ENCODE results near the gene ZDHHC7. TPM values are rescaled to one million over a fixed set of nuclear protein-coding genes. Genes with fewer than 3 reads are reported as not detected.

The ZDHHC7 gene
- total and polyA plus RNA-seq, 4 donors, result 2.5 to 14.9 (median 12.1) TPM

GRCh38 chr16:85029408-85029784 is 18.1 kb upstream of the ZDHHC7 start:
- Histone ChIP-seq H3K27me3 (ENCODE audit: control insufficient read depth in 4 of 4, insufficient read depth in 4 of 4, low read length in 3 of 4) (no peaks in the 10 kb centered on the region), H3K9me3 (ENCODE audit: control insufficient read depth in 4 of 4, low read length in 3 of 4) (no peaks in the 10 kb centered on the region), H3K4me3 (ENCODE audit: low read depth in 1 of 3, low read length in 3 of 3) (no peak overlapping the region), H3K36me3 (ENCODE audit: control insufficient read depth in 4 of 4, insufficient read depth in 3 of 4, low read depth in 1 of 4, low read length in 3 of 4) (no peaks in the 10 kb centered on the region), H3K27ac (ENCODE audit: low read depth in 1 of 2, low read length in 2 of 2) (no peak overlapping the region), H3K9ac (ENCODE audit: low read depth in 1 of 2, low read length in 2 of 2) (no peak overlapping the region), H3K4me1 (ENCODE audit: control insufficient read depth in 4 of 4, insufficient read depth in 4 of 4, low read length in 3 of 4) (peaks cover 0 to 15% (median 9%) of the 10 kb centered on the region in 4 donors)
- 62% methylated on average over 4 of the region's 4 CpGs for WGBS
- TF ChIP-seq MAX (IDR thresholded peaks at IDR 0.05), result no peak
- TF ChIP-seq FOXA1 (IDR thresholded peaks at IDR 0.05), result no peak
- no peak for TF ChIP-seq RXRA (IDR thresholded peaks at IDR 0.05)
- no peak for TF ChIP-seq EGR1 (IDR thresholded peaks at IDR 0.05; ENCODE audit: low read depth in 2 of 2)
- no peak for TF ChIP-seq HNF4A (conservative IDR thresholded peaks at IDR 0.05)
- no peak for TF ChIP-seq REST (IDR thresholded peaks at IDR 0.05)
- TF ChIP-seq, protein P1, sequence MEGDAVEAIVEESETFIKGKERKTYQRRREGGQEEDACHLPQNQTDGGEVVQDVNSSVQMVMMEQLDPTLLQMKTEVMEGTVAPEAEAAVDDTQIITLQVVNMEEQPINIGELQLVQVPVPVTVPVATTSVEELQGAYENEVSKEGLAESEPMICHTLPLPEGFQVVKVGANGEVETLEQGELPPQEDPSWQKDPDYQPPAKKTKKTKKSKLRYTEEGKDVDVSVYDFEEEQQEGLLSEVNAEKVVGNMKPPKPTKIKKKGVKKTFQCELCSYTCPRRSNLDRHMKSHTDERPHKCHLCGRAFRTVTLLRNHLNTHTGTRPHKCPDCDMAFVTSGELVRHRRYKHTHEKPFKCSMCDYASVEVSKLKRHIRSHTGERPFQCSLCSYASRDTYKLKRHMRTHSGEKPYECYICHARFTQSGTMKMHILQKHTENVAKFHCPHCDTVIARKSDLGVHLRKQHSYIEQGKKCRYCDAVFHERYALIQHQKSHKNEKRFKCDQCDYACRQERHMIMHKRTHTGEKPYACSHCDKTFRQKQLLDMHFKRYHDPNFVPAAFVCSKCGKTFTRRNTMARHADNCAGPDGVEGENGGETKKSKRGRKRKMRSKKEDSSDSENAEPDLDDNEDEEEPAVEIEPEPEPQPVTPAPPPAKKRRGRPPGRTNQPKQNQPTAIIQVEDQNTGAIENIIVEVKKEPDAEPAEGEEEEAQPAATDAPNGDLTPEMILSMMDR (IDR thresholded peaks at IDR 0.05; ENCODE audit: low read depth, low read length, missing input control), result no peak
- TF ChIP-seq JUND (IDR thresholded peaks at IDR 0.05), result no peak
- no peak for TF ChIP-seq NR2F2 (IDR thresholded peaks at IDR 0.05)
- TF ChIP-seq ATF3 (IDR thresholded peaks at IDR 0.05), result no peak
- TF ChIP-seq FOXA2 (IDR thresholded peaks at IDR 0.05), result no peak
- TF ChIP-seq HNF4G (IDR thresholded peaks at IDR 0.05), result no peak
- TF ChIP-seq, protein P2, sequence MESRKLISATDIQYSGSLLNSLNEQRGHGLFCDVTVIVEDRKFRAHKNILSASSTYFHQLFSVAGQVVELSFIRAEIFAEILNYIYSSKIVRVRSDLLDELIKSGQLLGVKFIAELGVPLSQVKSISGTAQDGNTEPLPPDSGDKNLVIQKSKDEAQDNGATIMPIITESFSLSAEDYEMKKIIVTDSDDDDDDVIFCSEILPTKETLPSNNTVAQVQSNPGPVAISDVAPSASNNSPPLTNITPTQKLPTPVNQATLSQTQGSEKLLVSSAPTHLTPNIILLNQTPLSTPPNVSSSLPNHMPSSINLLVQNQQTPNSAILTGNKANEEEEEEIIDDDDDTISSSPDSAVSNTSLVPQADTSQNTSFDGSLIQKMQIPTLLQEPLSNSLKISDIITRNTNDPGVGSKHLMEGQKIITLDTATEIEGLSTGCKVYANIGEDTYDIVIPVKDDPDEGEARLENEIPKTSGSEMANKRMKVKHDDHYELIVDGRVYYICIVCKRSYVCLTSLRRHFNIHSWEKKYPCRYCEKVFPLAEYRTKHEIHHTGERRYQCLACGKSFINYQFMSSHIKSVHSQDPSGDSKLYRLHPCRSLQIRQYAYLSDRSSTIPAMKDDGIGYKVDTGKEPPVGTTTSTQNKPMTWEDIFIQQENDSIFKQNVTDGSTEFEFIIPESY (IDR thresholded peaks at IDR 0.05), result no peak
- TF ChIP-seq YY1 (IDR thresholded peaks at IDR 0.05), result no peak
- TF ChIP-seq SP1 (IDR thresholded peaks at IDR 0.05), result no peak
- TF ChIP-seq RAD21 (IDR thresholded peaks at IDR 0.05), result no peak
- no peak for TF ChIP-seq GABPA (IDR thresholded peaks at IDR 0.05 in 1 of 2, conservative IDR thresholded peaks at IDR 0.05 in 1 of 2)
- TF ChIP-seq TAF1 (conservative IDR thresholded peaks at IDR 0.05), result no peak
- DNase-seq (ENCODE audit: low spot score), result no peak

Measured in liver (tissue), 9 donors.